ENCODE data around the gene RAB25. TPM values are rescaled to one million over a fixed set of nuclear protein-coding genes. Genes with fewer than 3 reads are reported as not detected.

RAB25 gene
- total and polyA plus RNA-seq, 2 of the 13 experiments (the other 11 are each of a cell fraction or from before 2014, with no cell fraction given): 0.20 to 0.22 TPM

- TF ChIP-seq ZNF276 (CRISPR knock-in tag; IDR thresholded peaks at IDR 0.05; ENCODE audit: low read depth): no peak
- TF ChIP-seq TRAFD1 (CRISPR knock-in tag; IDR thresholded peaks at IDR 0.05; ENCODE audit: borderline replicate concordance): no peak
- TF ChIP-seq ZNF576 (CRISPR knock-in tag; IDR thresholded peaks at IDR 0.05): no peak
- TF ChIP-seq ZNF646 (CRISPR knock-in tag; IDR thresholded peaks at IDR 0.05): no peak
- no peak for TF ChIP-seq ISL2 (CRISPR knock-in tag; IDR thresholded peaks at IDR 0.05)
- no peak for TF ChIP-seq ZNF776 (CRISPR knock-in tag; IDR thresholded peaks at IDR 0.05)
- TF ChIP-seq ZMYM3 (CRISPR knock-in tag; IDR thresholded peaks at IDR 0.05): no peak
- TF ChIP-seq USF2 (IDR thresholded peaks at IDR 0.05; ENCODE audit: low read depth, low read length): no peak
- TF ChIP-seq USF2 (CRISPR knock-in tag; IDR thresholded peaks at IDR 0.05; ENCODE audit: borderline replicate concordance): no peak
- TF ChIP-seq FIP1L1 (IDR thresholded peaks at IDR 0.05; ENCODE audit: borderline replicate concordance, insufficient read depth, low read depth, low read length): no peak
- no peak for TF ChIP-seq TFE3 (CRISPR knock-in tag; IDR thresholded peaks at IDR 0.05)
- no peak for TF ChIP-seq MED8 (CRISPR knock-in tag; IDR thresholded peaks at IDR 0.05; ENCODE audit: insufficient replicate concordance)
Measured at GRCh38 chr1:156118177-156118868, 57.4 kb downstream of the RAB25 start (continued).
